A673 (cell line): ENCODE data around the gene SDCCAG8.

Source experiments
- EZH2 ChIP-seq: fragments of 200-600 bp; sonication (generic); IDR thresholded peaks from 2 replicates; pipeline ENCODE4 v1.6.1; 2017; ENCODE audit warnings: borderline replicate concordance, low read depth, mild to moderate bottlenecking, mixed read lengths, antibody characterized with exemption, low read length; ENCODE audit not compliant: poor library complexity, severe bottlenecking
- TF ChIP-seq, protein P1 (sequence below): fragments of 300-800, 200-600 bp; sonication (generic); conservative IDR thresholded peaks from 2 replicates; pipeline ENCODE4 v1.5.1; 2017; ENCODE audit warnings: low read depth, mild to moderate bottlenecking, antibody characterized with exemption, low read length, moderate library complexity, mixed read lengths

DNA sequence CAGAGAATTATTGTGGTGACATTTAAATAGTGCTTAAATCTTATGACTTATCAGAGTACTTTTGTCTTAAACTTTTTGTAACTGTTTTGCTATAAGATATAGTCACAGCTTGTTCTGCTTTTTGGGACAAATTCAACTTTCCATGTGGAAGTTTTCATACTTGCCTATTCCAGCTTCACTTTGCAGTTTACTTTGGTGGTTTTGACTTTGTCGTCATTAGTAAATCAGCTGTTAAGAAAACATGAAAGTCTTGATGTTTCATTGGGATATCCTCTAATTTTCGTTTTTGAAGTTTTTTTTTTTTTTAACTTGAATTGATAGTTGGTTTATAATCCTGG, 31.3 kb downstream of the SDCCAG8 start:
- TF ChIP-seq, protein P1, sequence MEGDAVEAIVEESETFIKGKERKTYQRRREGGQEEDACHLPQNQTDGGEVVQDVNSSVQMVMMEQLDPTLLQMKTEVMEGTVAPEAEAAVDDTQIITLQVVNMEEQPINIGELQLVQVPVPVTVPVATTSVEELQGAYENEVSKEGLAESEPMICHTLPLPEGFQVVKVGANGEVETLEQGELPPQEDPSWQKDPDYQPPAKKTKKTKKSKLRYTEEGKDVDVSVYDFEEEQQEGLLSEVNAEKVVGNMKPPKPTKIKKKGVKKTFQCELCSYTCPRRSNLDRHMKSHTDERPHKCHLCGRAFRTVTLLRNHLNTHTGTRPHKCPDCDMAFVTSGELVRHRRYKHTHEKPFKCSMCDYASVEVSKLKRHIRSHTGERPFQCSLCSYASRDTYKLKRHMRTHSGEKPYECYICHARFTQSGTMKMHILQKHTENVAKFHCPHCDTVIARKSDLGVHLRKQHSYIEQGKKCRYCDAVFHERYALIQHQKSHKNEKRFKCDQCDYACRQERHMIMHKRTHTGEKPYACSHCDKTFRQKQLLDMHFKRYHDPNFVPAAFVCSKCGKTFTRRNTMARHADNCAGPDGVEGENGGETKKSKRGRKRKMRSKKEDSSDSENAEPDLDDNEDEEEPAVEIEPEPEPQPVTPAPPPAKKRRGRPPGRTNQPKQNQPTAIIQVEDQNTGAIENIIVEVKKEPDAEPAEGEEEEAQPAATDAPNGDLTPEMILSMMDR: no peak
- TF ChIP-seq EZH2: no peak
